HuH-7.5 (cell line): ENCODE results near the gene DNPH1.

Experiments
- DNase-seq: peaks from one replicate; pipeline ENCODE4 v3.0.0; 2011; ENCODE audit warnings: low spot score

Gene DNPH1

DNA sequence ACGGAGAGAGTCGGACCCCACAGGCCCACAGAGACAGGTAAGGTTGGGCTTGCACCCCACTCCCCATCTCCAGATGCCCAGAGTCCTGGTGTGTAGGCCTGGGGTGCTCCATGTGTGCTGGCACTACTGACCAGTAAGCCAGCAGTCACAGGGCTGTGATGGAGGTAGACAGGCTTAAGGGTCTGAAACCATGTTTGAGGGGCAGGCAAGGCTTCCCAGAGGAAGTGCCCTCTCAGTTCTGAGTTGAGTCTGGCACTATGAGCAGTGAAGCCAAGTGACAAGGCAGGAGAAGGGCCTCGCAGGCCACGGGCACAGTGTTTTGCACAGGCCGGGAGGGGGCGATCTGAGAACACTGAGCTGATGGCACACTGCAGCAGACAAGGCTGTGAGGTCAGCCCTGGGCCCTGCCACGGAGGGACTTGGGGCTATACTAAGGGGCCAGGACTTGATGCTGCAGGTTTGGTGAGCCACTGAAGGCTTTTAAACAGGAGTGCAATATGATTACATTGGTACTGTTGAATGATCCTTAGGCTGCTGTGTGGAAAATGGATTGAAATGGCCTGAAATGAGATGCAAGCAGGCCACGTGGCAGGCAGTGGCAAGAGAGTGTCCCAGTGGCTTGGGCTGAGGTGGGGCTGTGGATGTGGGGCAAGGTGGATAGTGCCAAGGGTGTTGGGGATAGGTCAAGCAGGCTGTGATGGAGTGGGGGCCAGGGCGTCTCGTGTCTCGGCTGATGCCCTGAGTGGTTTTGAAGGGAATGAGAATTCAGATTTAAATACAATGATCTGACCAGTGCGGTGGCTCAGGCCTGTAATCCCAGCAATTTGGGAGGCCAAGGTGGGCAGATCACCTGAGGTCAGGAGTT, 34.3 kb upstream of the DNPH1 start:
- peak; percentile 92 for DNase-seq

DNA sequence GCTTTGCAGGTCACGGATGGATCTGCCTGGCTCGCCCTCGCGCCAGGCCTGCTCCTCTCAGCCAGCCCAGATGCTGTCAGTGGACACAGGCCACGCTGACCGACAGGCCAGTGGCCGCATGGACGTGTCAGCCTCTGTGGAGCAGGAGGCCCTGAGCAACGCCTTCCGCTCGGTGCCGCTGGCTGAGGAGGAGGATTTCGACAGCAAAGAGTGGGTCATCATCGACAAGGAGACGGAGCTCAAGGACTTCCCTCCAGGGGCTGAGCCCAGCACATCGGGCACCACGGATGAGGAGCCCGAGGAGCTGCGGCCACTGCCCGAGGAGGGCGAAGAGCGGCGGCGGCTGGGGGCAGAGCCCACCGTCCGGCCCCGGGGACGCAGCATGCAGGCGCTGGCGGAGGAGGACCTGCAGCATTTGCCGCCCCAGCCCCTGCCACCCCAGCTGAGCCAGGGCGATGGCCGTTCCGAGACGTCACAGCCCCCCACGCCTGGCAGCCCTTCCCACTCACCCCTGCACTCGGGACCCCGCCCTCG, 33.6 kb upstream of the DNPH1 start:
- DNase-seq: no peak

DNA sequence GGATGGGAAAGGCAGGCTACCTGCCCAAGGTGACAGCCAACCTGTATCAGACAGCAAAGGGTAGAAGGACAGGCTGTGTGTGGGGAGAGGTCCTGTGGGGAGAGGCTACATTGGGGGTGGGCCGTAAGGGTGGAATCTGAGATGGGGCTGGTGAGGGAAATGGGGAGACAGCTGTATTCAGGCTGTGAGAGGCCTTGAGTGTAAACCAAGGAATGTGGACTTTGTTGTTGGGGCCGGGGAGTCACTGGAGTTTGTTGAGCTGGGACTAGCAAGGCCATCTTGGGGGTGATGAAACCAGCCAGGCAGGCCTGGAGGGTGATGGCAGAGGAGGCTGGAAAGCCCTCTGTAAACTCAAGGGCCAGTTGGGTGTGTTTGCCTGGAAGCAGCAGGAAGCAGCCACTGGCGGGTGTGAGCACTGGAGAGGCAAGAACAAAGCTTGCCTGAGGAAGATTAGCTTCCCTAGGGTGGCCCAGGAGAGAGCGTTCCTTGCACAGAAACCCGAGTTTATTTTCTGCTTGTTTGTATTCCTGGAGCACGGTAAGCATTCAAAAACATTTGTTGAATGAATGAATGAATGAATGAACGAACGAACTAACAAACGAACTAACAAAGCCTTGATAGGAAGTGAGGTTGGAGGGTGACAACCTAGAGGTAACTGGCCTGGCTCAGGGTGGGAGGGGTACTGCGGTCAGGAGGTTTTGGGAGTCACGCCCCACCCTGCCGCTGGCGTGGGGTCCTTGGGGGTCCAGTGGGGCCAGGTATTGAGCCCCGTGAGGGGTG, 32.9 kb upstream of the DNPH1 start:
- no peak for DNase-seq

DNA sequence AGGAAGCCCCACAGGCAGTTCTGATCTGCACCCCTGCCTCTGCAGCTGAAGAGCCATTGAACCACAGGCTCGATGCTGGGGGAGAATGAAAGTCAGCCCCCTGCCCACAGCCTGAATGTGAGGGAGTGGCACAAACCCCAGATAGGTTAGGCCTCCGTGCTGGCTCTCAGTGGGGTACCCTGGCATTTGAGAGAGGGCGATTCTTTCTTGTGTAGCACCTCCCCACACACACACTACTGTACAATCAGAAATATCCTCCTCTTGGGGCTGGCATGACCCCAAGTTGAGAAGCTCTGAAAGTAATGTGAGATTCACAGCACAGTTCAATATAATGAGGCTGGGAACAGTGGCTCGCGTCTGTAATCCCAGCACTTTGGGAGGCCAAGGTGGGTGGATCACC, 31.9 kb upstream of the DNPH1 start:
- DNase-seq: no peak

DNA sequence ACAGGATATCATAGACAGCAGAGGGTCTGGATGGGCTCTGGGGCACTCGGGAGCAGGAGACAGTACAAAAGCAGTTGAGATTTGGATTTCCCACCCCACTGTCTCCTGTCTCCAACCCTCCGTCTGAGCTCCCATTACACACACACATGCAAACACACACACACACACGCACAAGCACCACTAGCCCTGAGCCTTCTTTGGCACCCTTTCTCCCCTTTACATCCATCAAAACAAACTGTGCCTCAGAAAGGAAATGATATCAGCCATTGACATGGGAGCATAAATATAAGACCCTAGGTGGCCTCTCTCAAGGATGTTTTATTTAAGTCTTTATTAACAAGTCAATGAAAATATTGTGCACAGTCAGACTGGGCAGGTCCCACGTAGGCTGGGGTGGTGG, 31.5 kb upstream of the DNPH1 start:
- DNase-seq: no peak

DNA sequence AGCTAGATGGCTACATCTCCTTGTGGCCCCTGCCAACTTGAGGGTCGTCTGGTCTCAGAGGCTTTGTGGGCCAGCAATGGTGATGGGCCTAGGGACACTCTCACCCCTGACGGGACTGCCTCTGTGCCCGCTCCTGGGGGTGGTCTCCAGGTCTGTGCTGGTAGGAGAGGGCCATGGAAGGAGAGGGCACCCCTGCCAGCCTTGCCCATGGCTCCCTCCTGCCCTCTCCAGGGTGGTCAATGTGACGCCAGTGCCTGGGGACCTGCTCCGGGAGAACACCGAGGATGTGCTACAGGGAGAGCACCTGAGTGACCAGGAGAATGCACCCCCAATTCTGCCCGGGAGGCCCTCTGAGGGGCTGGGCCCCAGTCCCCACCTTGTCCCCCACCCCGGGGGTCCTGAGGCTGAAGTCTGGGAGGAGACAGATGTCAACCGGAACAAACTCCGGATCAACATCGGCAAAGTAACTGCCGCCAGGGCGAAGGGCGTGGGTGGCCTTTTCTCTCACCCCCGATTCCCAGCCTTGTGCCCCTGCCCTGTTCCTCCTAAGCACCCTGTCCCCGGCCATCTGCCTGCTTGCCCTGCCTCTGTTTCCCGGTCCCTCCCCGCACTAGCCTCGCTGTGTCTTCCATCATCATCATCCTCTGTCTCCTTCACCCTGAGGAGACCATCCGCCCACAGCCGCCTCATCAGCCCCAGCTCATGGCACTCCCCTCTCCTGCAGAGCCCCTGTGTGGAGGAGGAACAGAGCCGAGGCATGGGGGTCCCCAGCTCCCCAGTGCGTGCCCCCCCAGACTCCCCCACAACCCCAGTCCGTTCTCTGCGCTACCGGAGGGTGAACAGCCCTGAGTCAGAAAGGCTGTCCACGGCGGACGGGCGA, 29.8 kb upstream of the DNPH1 start:
- DNase-seq: no peak

DNA sequence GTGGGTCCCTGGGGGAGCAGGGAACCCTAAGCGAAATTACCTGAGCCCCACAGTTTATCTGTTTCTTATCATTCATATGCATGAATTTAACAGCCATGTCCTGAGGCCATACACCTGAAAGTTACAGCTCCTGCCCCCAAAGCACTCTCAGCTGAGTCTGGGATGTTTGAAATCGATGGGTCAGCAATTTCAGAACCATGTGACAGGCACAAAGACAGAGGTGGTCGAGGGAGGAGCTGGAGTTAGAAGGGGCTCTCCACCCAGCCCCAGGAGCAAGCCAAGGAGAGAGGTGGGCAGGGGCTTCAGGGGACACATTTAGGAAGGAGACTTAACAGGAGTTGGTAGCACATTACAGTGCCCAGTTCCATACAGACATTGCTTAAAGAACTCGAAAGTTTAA, 28.9 kb upstream of the DNPH1 start:
- DNase-seq: no peak

DNA sequence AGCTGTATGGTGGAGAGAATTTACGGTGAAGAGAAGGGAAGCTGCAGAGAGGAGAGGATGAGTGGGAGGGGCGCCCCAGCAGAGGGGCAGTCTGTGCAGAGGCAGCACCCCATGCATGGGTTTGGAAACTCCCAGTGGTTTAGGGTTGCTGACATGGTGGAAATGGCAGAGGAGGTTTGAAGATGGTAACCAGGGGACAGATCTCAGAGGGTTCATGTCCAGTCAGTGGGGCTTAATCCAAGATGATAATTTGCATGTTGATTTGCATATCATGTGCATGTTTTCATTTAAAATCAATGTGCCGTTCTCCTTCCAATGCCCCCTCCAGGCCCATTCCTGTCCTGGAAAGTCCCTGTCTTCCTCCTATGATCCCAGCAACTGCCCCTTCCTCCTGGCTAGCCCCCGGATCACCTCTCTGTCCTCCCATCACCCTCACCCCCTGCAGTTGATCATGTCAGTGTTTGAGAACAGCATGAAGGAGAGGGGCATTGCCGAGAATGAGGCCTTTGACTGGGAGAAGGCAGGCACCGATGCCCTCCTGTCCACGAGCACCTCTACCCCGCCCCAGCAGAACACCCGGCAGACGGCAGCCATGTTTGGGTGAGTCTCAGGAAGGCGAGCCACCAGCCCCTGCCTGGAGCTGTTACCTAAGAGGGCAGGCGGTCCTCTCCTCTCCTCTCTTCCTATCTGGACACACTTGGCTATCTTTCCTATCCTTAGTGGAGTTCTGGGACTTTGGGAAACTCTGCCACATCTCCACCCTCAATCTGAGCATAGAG, 28.3 kb upstream of the DNPH1 start:
- DNase-seq: no peak

DNA sequence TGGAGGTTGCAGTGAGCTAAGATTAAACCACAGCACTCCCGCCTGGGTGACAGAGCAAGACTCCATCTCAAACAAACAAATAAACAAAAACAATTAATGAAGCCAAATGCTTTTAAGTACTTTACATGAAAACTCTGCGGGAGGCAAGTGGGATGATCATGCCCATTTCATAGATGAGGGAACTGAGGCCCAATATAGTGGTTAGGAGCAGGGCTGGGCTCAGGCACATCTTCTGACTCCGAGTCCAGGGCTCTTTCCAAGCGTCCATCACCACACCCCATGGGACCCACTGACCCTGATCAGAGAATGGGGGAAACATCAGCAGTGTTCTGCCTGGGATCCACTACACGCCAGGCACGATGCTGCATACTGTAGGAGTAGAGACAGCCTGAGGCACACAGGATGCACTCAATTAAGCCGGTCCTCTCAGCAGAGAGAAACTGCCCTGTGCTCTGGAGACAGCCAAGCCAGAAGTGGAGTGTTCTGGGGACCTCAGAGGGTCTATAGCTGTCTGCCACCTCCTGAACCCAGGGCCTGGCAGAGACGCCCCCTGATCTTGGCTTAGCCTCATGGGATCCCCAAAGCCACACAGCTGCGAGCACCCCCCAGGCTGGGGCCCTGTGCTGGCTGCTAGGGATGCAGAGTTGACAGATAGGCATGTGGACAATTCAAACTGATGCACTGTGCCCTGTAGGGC, 27.5 kb upstream of the DNPH1 start:
- DNase-seq: no peak

DNA sequence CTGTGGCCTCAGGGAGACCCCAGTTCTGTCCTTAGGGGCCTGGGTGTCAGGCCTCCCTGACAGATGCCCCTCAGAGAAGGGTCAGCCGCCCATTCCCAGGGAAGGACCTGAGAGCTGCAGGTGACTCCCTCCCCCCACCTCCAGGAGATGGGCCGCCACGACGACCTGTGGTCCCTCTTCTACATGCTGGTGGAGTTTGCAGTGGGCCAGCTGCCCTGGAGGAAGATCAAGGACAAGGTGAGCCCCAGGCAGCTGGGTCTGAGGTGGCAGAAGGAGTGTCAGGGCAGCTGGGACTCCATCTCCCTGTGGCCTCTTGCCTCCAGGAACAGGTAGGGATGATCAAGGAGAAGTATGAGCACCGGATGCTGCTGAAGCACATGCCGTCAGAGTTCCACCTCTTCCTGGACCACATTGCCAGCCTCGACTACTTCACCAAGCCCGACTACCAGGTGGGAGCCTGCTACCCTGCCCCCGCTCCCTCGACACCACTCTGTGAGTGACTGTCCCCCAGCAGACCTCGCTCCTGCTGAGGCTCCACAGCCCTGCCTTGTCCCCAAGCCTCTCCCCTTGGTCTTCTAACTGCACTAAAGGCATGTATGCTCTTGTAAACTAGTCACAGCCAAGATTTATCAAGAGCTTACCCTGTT, 26.2 kb upstream of the DNPH1 start:
- no peak for DNase-seq

DNA sequence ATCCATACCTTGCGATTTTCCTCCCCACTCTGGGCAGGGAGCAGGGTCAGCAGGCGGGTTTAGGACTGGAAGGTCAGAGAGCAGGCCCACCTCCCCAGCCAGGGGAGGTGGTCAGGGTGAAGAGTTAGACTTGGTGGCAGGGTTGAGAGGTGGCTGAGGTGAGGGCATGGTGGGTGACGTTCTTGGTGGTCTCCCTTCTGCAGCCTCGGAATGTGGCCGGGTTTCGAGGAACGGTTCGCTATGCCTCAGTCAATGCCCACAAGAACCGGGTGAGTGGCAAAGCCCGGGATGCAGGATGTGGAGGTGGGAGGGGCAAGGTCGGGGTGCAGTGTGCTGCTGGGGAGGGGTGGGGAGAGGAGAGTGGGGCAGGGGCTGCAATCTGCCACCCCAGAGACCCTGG, 25.6 kb upstream of the DNPH1 start:
- DNase-seq: no peak

DNA sequence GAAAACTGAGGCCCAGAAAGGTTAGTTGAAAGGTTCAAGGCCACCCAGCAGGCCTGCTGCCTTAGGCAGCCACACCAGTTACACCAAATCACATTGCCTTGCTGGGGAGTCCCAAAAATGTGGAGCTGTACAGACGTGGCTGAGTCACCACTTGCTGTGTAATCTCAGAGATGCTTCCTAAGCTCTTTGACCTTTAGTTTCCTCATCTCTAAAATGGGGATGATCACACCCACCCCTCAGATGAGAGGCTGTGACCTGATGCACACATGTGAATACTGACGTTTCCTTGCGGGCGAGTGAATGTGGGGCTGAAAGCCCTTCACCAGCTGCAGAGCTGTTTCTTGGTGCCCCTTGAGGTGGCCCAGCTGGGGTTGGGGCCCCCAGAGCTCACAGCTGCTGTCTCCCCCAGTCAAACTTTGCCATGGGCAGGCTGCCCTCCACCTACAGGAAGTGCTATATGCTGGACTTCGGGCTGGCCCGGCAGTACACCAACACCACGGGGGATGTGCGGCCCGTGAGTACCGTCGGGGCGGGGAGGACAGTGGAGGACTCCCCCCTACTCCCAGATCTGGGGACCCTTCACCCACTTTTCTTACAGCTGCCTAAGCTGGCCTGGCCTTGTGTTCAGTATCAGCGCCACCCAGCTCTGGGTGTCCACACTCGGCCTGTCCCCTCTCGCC, 25.0 kb upstream of the DNPH1 start:
- DNase-seq: no peak

DNA sequence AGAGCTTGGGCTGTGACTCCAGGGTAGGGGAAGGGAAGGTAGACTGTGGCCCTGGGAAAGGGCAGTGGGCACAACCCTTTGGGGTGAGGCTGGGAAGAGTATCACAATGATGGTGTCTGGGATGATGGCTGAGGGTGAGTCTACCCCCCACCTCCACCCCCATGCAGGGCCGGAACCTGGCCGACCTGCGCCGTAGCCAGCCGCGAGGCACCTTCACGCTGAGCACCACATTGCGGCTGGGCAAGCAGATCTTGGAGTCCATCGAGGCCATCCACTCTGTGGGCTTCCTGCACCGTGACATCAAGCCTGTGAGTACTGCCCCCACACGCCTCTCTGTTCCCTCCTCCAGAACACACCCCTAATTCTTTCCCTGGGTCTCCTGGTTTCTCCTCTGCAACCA, 24.1 kb upstream of the DNPH1 start:
- no peak for DNase-seq

DNA sequence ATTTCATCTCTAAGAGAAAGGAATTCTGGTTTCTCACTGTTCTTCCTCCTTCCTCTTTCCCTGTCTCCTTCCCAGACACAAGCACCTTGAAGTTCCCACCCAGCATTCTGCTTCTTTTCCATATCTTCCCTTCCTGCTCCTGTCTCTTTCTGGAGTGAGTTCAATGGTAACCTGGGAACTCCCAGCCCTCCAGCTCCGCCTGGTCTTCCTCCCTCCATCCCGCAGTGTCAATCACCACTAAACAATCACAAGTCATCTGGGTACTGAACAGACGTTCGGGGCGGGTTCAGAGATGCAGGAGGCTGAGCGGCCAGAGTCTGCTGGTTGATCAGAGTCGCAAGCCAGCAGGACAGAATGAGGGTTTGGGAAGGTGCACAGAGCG, 21.7 kb upstream of the DNPH1 start:
- DNase-seq: no peak

DNA sequence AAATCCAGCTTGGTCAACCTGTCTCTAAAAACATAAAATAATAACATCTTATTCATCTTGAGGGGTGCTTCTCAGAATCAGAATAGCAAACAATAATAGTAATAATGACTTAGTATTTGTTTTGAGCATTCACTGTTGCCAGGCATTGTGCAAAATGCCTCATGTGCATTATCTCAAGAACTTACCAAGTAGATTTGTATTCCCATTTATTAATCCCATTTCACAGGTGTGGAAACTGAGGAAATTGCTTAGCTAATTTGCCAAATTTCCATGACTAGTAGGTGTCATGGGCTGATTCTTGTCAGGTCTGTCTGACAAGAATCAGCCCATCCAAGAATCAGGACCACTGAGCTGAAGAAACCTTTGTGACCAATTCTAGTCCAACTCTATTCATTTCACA, 19.5 kb upstream of the DNPH1 start:
- DNase-seq: no peak

DNA sequence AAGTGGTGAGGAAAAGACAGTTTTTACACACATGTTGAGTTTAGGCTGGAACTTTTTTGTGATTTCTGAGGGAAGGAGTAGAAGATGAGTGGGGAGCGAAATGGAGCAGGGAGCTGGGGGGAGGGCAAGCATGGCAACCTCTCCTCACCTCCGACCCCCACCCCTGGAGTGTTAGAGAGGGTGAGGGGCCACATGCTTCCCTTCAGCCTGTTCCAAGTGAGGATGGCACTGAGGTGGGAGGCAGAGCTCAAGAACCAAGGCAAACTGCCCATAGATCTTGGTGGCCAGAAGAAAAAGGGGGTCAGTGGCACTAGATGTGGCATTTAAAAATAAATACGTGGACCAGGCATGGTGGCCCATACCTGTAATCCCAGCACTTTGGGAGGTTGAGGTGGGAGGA, 18.8 kb upstream of the DNPH1 start:
- no peak for DNase-seq

DNA sequence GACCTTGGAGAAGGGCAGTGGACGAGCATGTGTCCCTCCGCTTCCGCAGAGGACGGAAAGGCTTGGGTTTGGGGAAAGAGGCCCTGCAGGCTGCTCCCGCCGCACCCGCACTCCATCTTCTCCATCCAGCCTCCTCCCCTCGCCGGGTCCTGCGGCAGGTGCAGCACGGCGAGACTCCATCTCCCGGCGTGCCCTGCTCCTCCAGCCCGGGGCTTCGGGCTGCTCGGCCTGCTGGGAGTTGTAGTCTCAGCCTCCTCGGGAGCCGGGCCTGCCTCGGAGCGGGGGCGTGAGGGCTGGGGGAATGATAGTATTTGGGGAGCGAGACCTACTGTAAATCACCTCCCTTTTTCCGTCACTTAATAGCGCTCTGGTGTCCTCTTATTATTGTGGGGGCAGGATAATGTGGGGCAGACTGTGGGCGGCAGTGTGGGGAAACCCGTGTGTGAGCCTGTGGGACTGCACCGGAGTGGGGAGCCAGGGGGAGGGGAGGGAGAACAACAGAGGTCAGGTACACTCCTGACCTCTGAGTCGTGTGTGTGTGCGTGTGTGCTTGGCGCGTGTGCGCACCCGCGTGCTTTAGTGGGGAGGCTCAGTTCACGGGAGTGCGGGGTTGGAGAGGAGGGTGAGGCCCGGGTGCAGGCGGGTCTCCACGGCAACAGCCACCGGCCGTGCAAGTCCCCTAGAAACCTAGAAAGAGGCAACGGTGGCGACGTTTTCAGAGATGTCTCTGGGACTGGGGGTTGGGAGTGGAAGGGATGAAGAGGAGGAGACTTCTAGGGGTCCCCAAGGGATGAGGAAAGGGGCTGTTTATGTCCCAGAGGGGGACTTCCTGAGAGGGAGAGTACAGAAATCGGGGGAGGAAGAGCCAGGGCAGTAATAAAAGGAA, 18.1 kb upstream of the DNPH1 start:
- peak; percentile 97 for DNase-seq

DNA sequence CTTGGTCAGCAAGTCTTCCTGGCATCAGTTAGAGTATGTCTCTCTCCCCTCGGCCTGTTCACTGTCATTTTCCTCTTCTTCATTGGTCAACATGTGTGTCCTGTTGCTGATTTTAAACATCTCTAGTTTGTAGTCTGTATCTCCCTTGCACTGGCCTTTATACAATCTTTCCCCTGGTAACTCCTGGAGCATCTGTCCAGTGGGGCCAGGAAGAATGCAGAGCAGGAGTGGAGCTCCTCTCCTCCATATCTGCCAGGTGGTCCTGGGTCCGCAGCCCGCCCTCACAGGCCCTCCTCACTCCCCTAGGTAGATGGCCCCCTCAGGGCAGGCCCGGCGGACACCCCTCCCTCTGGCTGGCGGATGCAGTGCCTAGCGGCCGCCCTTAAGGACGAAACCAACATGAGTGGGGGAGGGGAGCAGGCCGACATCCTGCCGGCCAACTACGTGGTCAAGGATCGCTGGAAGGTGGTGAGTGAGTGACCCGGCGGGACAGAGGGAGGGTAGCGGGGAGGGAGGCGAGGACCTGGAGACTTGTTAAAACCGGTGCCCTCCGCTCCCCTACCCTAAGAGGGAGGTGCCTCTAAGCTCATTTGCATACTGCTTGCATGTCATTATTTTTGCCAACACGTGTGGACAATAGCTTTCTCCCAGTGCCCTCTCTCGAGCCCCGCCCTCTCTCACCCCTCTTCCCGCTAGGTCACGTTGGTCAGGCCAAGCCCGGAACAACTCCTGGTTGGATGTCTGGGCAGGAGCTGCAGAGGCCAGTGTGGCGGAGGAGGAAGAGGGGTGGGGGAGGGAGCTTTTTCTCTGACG, 17.2 kb upstream of the DNPH1 start:
- DNase-seq: no peak
